Esophagus squamous epithelium (tissue), 4 donors: ENCODE measurements around the gene NPAT.

Experiments
- CTCF ChIP-seq, 6 experiments: fragments of 450-650 bp in 4 of 6; fragments of 200-600 bp in 2 of 6; sonication (generic) in 2 of 6; IDR thresholded peaks; one replicate each; pipeline ENCODE4 v1.5.1; 2016 to 2019; ENCODE audit warnings: antibody characterized with exemption in 6 of 6, mild to moderate bottlenecking in 4 of 6, moderate library complexity in 4 of 6
- POLR2A ChIP-seq, 4 donors: fragments of 450-650 bp; IDR thresholded peaks; one replicate each; pipeline ENCODE4 v1.6.1; 2017; ENCODE audit warnings: antibody characterized with exemption in 4 of 4, mild to moderate bottlenecking in 4 of 4, moderate library complexity in 3 of 4

GRCh38 chr11:108213784-108214183, 8.7 kb downstream of the NPAT start:
- TF ChIP-seq POLR2A (IDR thresholded peaks at IDR 0.05) (no peak), CTCF (IDR thresholded peaks at IDR 0.05) (no peak)
